HG02938 (cell line): ENCODE data around the gene PCP2.

Experiments used
- ATAC-seq: cut with Tn5 transposase; IDR thresholded peaks from one replicate; pipeline ENCODE4 v1.9.1; 2021; ENCODE audit warnings: mild to moderate bottlenecking, moderate library complexity; ENCODE audit not compliant: unreplicated experiment

Gene PCP2

GRCh38 chr19:7602240-7602934, 31.1 kb downstream of the PCP2 start:
- ATAC-seq: no peak

GRCh38 chr19:7600721-7601120, 32.8 kb downstream of the PCP2 start:
- no peak for ATAC-seq

- no peak for ATAC-seq
Measured at GRCh38 chr19:7598180-7598579, 35.3 kb downstream of the PCP2 start.

GRCh38 chr19:7597689-7598088, 35.8 kb downstream of the PCP2 start:
- no peak for ATAC-seq

GRCh38 chr19:7596211-7596937, 37.1 kb downstream of the PCP2 start:
- no peak for ATAC-seq

GRCh38 chr19:7595466-7596133, 37.9 kb downstream of the PCP2 start, which contains the start of gene CAMSAP3:
Gene CAMSAP3 (plus strand): TSS chr19:7595863. CDS start chr19:7596003, 140 bp downstream.
- no peak for ATAC-seq

GRCh38 chr19:7590256-7590655, 43.3 kb downstream of the PCP2 start:
- no peak for ATAC-seq

- no peak for ATAC-seq
Measured at GRCh38 chr19:7589822-7590221, 43.7 kb downstream of the PCP2 start.

GRCh38 chr19:7582446-7582845, 51.1 kb downstream of the PCP2 start:
- ATAC-seq: no peak
